OCI-LY7 (cell line): ENCODE measurements around the gene JDP2. TPM values are rescaled to one million over a fixed set of nuclear protein-coding genes. Genes with fewer than 3 reads are reported as not detected.

Experiments used
- BruUV-seq: library from RNA; stranded (reverse); fragments of 400-500 nt; replicated peaks from 2 replicates; lab custom pipeline; 2021; lab: Mats Ljungman, UMichigan
- CTCF ChIA-PET: fragments of 300-600 bp; sonication (Branson Sonifier 250); formaldehyde crosslinking; loops from one replicate; lab custom pipeline; 2022; ENCODE audit warnings: antibody characterized with exemption; ENCODE audit not compliant: unreplicated experiment; lab: Charles Lee
- POLR2A ChIA-PET: fragments of 300-600 bp; sonication (Branson Sonifier 250); formaldehyde crosslinking; loops from one replicate; lab custom pipeline; 2022; ENCODE audit warnings: antibody characterized with exemption; lab: Charles Lee
- DNase-seq: peaks from one replicate; pipeline ENCODE4 v3.0.0-alpha.2; 2015; ENCODE audit warnings: low spot score
- H2AFZ ChIP-seq: fragments of 200-600 bp; sonication (generic), shearing (Covaris generic); 2 replicates; pipeline ENCODE4 v1.6.1; 2014; ENCODE audit warnings: mild to moderate bottlenecking, antibody characterized with exemption, low read length, moderate library complexity
- H3K27ac ChIP-seq: fragments of 200-600 bp; sonication (generic); 2 replicates; pipeline ENCODE4 v1.5.1; 2014; ENCODE audit warnings: mixed run types, low read depth, mild to moderate bottlenecking, moderate library complexity, low read length, inconsistent platforms; ENCODE audit not compliant: poor library complexity, severe bottlenecking
- H3K36me3 ChIP-seq: fragments of 200-600 bp; sonication (generic); 2 replicates; pipeline ENCODE4 v1.6.1; 2014; ENCODE audit warnings: mild to moderate bottlenecking, antibody characterized with exemption, low read length, moderate library complexity, mixed read lengths; ENCODE audit not compliant: insufficient read depth
- H3K4me1 ChIP-seq: fragments of 200-600 bp; sonication (generic); 2 replicates; pipeline ENCODE4 v1.5.1; 2014; ENCODE audit warnings: mild to moderate bottlenecking, low read length; ENCODE audit not compliant: insufficient read depth, poor library complexity, severe bottlenecking
- H3K4me2 ChIP-seq: fragments of 200-600 bp; sonication (generic); 2 replicates; pipeline ENCODE4 v1.6.1; 2014; ENCODE audit warnings: mild to moderate bottlenecking, low read length
- H3K4me3 ChIP-seq: fragments of 200-600 bp; sonication (generic); 2 replicates; pipeline ENCODE4 v1.5.1; 2014; ENCODE audit warnings: mild to moderate bottlenecking, low read depth, low read length; ENCODE audit not compliant: poor library complexity, severe bottlenecking
- H3K79me2 ChIP-seq: fragments of 200-600 bp; sonication (generic); 2 replicates; pipeline ENCODE4 v1.6.1; 2016; ENCODE audit warnings: low read depth, mild to moderate bottlenecking, low read length, moderate library complexity, mixed read lengths; ENCODE audit not compliant: insufficient read depth
- H3K9me2 ChIP-seq: fragments of 200-600 bp; sonication (generic); 2 replicates; pipeline ENCODE4 v1.6.1; 2016; ENCODE audit warnings: mild to moderate bottlenecking, low read length, mixed read lengths; ENCODE audit not compliant: insufficient read depth
- H3K9me3 ChIP-seq: fragments of 200-600 bp; sonication (generic); 2 replicates; pipeline ENCODE4 v1.6.1; 2014; ENCODE audit warnings: mild to moderate bottlenecking, mixed run types, low read length, mixed read lengths
- H4K20me1 ChIP-seq: fragments of 200-600 bp; sonication (generic); 2 replicates; pipeline ENCODE4 v1.6.1; 2014; ENCODE audit warnings: mild to moderate bottlenecking, antibody characterized with exemption, low read length, moderate library complexity, mixed read lengths; ENCODE audit not compliant: insufficient read depth
- CTCF ChIP-seq: fragments of 200-600 bp; sonication (generic); conservative IDR thresholded peaks from 2 replicates; pipeline ENCODE4 v1.5.1; 2014; ENCODE audit warnings: mild to moderate bottlenecking, antibody characterized with exemption, low read length, moderate library complexity, mixed read lengths
- EZH2phosphoT487 ChIP-seq: fragments of 200-600 bp; sonication (generic); IDR thresholded peaks from 2 replicates; pipeline ENCODE4 v1.6.1; 2018; ENCODE audit warnings: low read depth, borderline replicate concordance, mild to moderate bottlenecking, mixed run types, antibody characterized with exemption, low read length, moderate library complexity, mixed read lengths
- intact Hi-C: fragments of 100-400 bp; cut with micrococcal nuclease; formaldehyde crosslinking; loops from one replicate; pipeline ENCODE4 v1.10.0; 2022; ENCODE audit not compliant: unreplicated experiment
- total RNA-seq, 2 experiments: library from RNA; depleted of rRNA in 1 of 2; stranded (reverse); fragments of >200 nt in 1 of 2; shearing (Covaris generic) in 1 of 2; gene quantifications; 2 replicates each; pipeline ENCODE4 v1.2.3, GENCODE V29; 2014 to 2022

Gene JDP2
- total RNA-seq, 2 experiments from 2014 or later, result 45.7 to 62.7 TPM

DNA sequence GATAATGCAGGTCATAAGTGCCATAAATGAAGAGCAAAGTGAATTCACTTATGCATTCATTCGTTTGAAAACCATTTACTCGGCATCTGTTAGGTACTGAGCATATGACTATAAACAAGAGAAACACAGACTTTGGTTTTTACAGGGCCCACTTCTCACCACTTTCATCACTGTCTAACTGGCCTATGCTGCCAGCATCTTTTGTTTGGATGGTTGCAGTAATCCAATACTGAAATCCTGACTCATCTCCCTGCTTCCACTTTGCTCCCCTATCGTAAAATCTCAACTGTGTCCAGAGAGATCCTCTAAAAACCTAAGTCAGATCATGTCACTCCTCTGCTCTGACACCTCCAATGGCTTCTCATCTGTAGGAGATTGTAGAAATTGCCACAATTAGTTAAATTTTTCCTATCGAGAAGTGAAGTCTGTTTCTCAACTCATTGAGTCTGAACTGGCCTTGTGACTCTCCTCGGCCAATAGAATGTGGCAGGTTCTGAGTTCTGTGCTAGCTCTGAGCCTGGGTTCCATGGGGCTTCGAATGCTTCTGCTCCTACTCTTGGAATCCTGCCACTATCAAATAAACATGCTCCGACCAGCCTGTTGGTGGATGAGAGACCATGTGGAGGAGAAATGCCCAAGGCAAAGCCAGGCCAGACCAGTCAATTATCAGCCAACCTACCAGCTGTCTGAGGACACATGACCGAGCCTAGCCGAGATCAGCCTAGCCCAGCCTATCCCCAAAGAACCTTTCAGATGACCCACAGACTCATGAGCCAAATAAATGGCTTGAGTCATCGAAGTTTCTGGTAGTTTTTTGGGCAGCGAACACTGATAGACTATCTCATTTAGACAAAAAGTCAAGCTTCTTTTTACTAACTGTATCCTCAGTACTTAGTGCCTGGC lies 92.3 kb downstream of the JDP2 start:
- no peak overlapping the region for H3K4me2 ChIP-seq
- TF ChIP-seq EZH2phosphoT487, result no peak
- no peak for TF ChIP-seq CTCF
- ChIA-PET CTCF (interaction anchor here (1.1 kb wide), 1 partner anchor 41 kb away, joined by 3 read pairs; no protein-coding TSS in a partner anchor), POLR2A (no interaction called here)
- H3K79me2 ChIP-seq, result no peaks in the 10 kb centered on the region
- BruUV-seq, result no TSS peak
- no peak for DNase-seq
- H3K4me3 ChIP-seq, result no peak overlapping the region
- H4K20me1 ChIP-seq, result no peaks in the 10 kb centered on the region
- intact Hi-C loops, result loop anchor here (2.0 kb wide), 1 partner anchor 41 kb away; no protein-coding TSS in a partner anchor
- H3K4me1 ChIP-seq, result peaks cover 33% of the 10 kb centered on the region
- no peak overlapping the region for H3K27ac ChIP-seq
- no peaks in the 10 kb centered on the region for H3K9me3 ChIP-seq
- no peaks in the 10 kb centered on the region for H3K36me3 ChIP-seq
- H2AFZ ChIP-seq, result no peak overlapping the region
- H3K9me2 ChIP-seq, result no peaks in the 10 kb centered on the region

GRCh38 chr14:75520852-75521251 lies 93.0 kb downstream of the JDP2 start:
- Histone ChIP-seq H3K4me1 (peaks cover 26% of the 10 kb centered on the region), H3K36me3 (no peaks in the 10 kb centered on the region), H3K9me3 (no peaks in the 10 kb centered on the region), H3K4me2 (no peak overlapping the region), H3K79me2 (no peaks in the 10 kb centered on the region), H3K4me3 (no peak overlapping the region), H3K9me2 (no peaks in the 10 kb centered on the region), H4K20me1 (no peaks in the 10 kb centered on the region), H3K27ac (no peak overlapping the region), H2AFZ (no peak overlapping the region)
- POLR2A ChIA-PET, result no interaction called here
- intact Hi-C loops, result no loop called here
- CTCF ChIA-PET, result no interaction called here
- no peak for DNase-seq
- TF ChIP-seq CTCF (no peak), EZH2phosphoT487 (no peak)
- BruUV-seq, result no TSS peak
